WTC11 (cell line): ENCODE data around the gene SENP7.
"Not testable (repeated sequence)": the region's sequence is repeated elsewhere in the genome, so short reads cannot be mapped to it uniquely, and the experiment has no call there.

Experiments
- ATF2 ChIP-seq: sonication (generic); formaldehyde crosslinking; IDR thresholded peaks from 2 replicates; pipeline ENCODE4 v1.8.1; 2022; ENCODE audit warnings: low read depth, missing genetic modification reagents, borderline replicate concordance
- CTCF ChIP-seq: fragments of 200-600 bp; IDR thresholded peaks from 2 replicates; pipeline ENCODE4 v1.8.0; 2022; ENCODE audit warnings: antibody characterized with exemption
- ERG ChIP-seq: fragments of 250-450 bp; sonication (Bioruptor Pico); IDR thresholded peaks from 2 replicates; pipeline ENCODE4 v1.8.0; 2021; ENCODE audit warnings: mild to moderate bottlenecking
- NFYB ChIP-seq: sonication (generic); formaldehyde crosslinking; conservative IDR thresholded peaks from 2 replicates; pipeline ENCODE4 v1.8.0; 2022; ENCODE audit warnings: low read depth, missing genetic modification reagents

- not testable (repeated sequence) for TF ChIP-seq NFYB (CRISPR knock-in tag); CTCF; ATF2 (CRISPR knock-in tag); ERG (CRISPR knock-in tag)
These were observed 38.5 kb upstream of the SENP7 start for GRCh38 chr3:101551359-101552081.
